GM08714 (cell line): ENCODE data around the gene OR2J2.
"Not testable (repeated sequence)": the region's sequence is repeated elsewhere in the genome, so short reads cannot be mapped to it uniquely, and the experiment has no call there.

ENCODE experiments used
- H3K4me3 ChIP-seq: fragments of 200-500 bp; sonication (Bioruptor generic); 2 replicates; pipeline ENCODE4 v1.5.1; 2014; ENCODE audit warnings: mild to moderate bottlenecking, low read length, inconsistent platforms
- ZNF274 ChIP-seq: IDR thresholded peaks from 2 replicates; pipeline ENCODE4 v1.6.1; 2012; ENCODE audit warnings: mild to moderate bottlenecking, low read depth, low read length

The OR2J2 gene

GRCh38 chr6:29200767-29201662, 30.3 kb downstream of the OR2J2 start:
- H3K4me3 ChIP-seq, result no peak overlapping the region
- TF ChIP-seq ZNF274, result no peak

GRCh38 chr6:29201966-29202365, 31.3 kb downstream of the OR2J2 start:
- no peak overlapping the region for H3K4me3 ChIP-seq
- no peak for TF ChIP-seq ZNF274

- no peak for TF ChIP-seq ZNF274
- H3K4me3 ChIP-seq, result no peak overlapping the region
Observed at GRCh38 chr6:29211488-29211887, 40.8 kb downstream of the OR2J2 start.

GRCh38 chr6:29216528-29216927, 45.8 kb downstream of the OR2J2 start:
- no peak overlapping the region for H3K4me3 ChIP-seq
- TF ChIP-seq ZNF274, result no peak

- not testable (repeated sequence) for H3K4me3 ChIP-seq
Observed at GRCh38 chr6:29217242-29217641, 46.5 kb downstream of the OR2J2 start.

- H3K4me3 ChIP-seq, result not testable (repeated sequence)
Observed at GRCh38 chr6:29218056-29218455, 47.3 kb downstream of the OR2J2 start.
